Stimulated activated naive B cell treated with anti-CD40 and anti-IgM and Interleukin-4, amounts not matched to agents 10 μg/mL and 1 μg/mL and 100 μg/mL, for 72 hours (primary cell): Measurements from ENCODE around the gene RALGPS1.

ENCODE experiments used
- ATAC-seq, 2 donors: fragments of 150-1000 bp; cut with Tn5 transposase; replicated peaks; 2 replicates each; pipeline ENCODE4 v1.10.0; 2021; ENCODE audit warnings: moderate library complexity in 1 of 2
- DNase-seq: peaks from one replicate; pipeline ENCODE4 v3.0.0; 2021
- H3K27ac Mint-ChIP-seq: one replicate; pipeline ENCODE4 v1.8.0; 2022; ENCODE audit warnings: mild to moderate bottlenecking, mixed read lengths
- H3K27me3 Mint-ChIP-seq, 2 donors: one replicate each; pipeline ENCODE4 v1.8.0; 2022; ENCODE audit warnings: mixed read lengths in 2 of 2
- H3K36me3 Mint-ChIP-seq, 2 donors: one replicate each; pipeline ENCODE4 v1.8.0; 2022; ENCODE audit warnings: mixed read lengths in 2 of 2, mild to moderate bottlenecking in 1 of 2
- H3K4me1 Mint-ChIP-seq, 2 donors: one replicate each; pipeline ENCODE4 v1.8.0; 2022; ENCODE audit warnings: mixed read lengths in 2 of 2, mild to moderate bottlenecking in 1 of 2
- H3K4me3 Mint-ChIP-seq, 2 donors: one replicate each; pipeline ENCODE4 v1.8.0; 2022; ENCODE audit warnings: mild to moderate bottlenecking in 2 of 2, mixed read lengths in 2 of 2, moderate library complexity in 1 of 2
- H3K9me3 Mint-ChIP-seq, 2 donors: one replicate each; pipeline ENCODE4 v1.8.0; 2022; ENCODE audit warnings: mixed read lengths in 2 of 2, mild to moderate bottlenecking in 1 of 2

Gene RALGPS1

DNA sequence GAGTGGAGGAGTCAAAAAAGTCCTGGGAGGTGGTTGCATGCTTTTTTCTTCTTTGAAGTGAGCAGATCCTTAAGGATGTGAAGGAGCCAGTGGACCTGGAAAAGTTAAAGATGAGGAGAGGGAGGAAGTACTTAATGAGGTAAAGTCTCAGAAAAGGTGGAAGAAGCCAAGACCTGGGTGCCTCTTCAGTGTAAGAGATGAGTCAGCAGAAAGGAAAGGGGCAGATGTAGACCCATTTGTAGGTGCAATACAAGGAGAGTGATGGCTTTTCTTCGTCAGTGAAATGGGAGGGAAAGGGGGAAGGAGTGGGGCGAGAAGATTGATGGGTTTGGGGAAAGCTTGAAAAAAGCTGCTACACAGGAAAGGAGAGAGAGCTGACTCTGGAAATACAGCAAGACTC lies 124.9 kb downstream of the RALGPS1 start:
- H3K27ac Mint-ChIP-seq, result no peak overlapping the region
- ATAC-seq, result no peak
- H3K36me3 Mint-ChIP-seq, result peaks cover 3% of the 10 kb centered on the region in 2 donors
- DNase-seq, result no peak
- H3K27me3 Mint-ChIP-seq, result no peaks in the 10 kb centered on the region
- no peaks in the 10 kb centered on the region for H3K4me1 Mint-ChIP-seq
- H3K4me3 Mint-ChIP-seq, result no peak overlapping the region
- H3K9me3 Mint-ChIP-seq, result no peaks in the 10 kb centered on the region

DNA sequence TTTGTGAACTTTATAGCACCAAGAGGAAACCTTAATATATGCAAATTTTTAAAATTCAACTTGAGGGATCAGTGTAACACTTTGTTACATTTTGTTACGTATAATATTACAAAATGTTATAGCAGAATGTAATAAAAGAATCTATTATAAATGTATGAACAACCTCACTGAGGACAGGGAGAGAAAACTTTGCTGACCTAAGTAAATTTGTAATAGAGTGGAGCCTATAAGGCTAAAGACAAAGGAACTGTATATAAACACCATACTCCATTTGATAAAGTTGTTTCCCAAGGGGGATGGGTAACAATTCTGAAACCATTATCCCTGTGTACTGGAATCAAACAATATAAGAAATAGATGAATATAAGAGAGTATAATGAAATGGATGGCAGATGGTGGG lies 130.6 kb downstream of the RALGPS1 start:
- ATAC-seq (no peak), DNase-seq (no peak)
- Mint-ChIP-seq H3K27me3 (no peaks in the 10 kb centered on the region), H3K4me3 (no peak overlapping the region), H3K27ac (no peak overlapping the region), H3K4me1 (peaks cover 10 to 17% of the 10 kb centered on the region in 2 donors), H3K36me3 (no peaks in the 10 kb centered on the region), H3K9me3 (no peaks in the 10 kb centered on the region)

DNA sequence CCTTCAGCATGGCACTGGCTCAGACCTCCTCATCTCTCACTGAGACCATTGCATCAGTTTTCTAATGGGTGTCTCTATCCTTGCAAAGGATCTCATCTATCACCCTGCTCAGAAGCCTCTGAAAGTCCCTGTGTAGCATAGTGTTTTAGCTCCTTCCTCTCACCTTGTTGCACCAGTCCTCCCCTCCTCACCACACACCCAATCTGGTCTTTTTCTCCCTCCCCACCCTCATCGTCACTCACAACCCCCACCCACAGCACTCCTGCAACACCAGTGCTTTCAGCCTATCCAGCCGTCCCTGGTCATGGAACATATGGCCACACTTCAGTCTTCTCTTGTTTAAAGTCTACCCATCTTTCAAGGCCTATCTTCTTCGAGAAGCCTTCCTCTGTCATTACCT lies 133.4 kb downstream of the RALGPS1 start:
- DNase-seq, result no peak
- ATAC-seq, result no peak
- H3K4me3 Mint-ChIP-seq, result no peak overlapping the region
- peaks cover 10 to 17% of the 10 kb centered on the region in 2 donors for H3K4me1 Mint-ChIP-seq
- H3K36me3 Mint-ChIP-seq, result no peaks in the 10 kb centered on the region
- no peaks in the 10 kb centered on the region for H3K9me3 Mint-ChIP-seq
- no peak overlapping the region for H3K27ac Mint-ChIP-seq
- no peaks in the 10 kb centered on the region for H3K27me3 Mint-ChIP-seq

DNA sequence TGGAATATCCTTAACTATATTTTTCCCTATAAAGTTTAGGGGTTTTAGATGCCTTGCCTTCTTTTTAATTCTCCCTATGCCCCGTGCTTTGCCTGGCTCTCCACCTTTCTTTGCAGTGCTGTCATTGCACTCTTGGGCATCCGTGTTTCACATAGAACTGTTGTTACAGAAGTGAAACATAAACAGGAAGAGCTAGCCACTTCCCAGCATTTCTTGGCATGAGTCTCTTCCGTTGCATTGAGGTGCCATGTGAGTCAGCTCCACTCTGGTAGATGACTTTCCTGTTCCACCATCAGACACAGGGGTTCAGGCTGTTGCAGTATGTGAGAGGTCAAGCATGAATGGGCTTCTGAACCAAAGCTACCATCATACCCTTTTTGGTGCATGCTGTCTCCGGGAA lies 134.5 kb downstream of the RALGPS1 start:
- Mint-ChIP-seq H3K9me3 (no peaks in the 10 kb centered on the region), H3K4me3 (peak overlapping the region in 1 of 2 donors; percentile 9), H3K36me3 (no peaks in the 10 kb centered on the region), H3K4me1 (peaks cover 10 to 17% of the 10 kb centered on the region in 2 donors), H3K27ac (no peak overlapping the region), H3K27me3 (no peaks in the 10 kb centered on the region)
- ATAC-seq (peak; percentile 87 to 93), DNase-seq (peak; percentile 4)

DNA sequence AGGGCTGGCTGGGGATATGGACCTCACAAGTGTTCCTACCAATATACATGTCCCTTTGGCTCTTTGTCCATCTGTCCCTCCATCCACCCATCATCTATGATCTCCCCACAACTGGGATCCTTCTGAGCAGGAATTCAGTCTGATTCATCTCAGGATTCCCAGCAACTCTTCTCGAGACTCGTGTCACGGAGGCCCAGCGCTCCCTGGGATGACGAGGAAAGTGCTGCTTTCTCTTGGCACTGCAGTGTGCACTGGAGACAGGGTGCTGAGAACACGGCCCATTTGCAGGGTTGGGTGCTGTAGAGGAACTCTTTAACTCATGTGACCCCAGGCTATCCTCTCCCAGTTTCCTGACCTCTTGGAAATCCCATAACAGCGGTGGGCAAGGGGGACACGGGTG lies 135.0 kb downstream of the RALGPS1 start:
- H3K4me1 Mint-ChIP-seq, result peaks cover 10 to 17% of the 10 kb centered on the region in 2 donors
- no peaks in the 10 kb centered on the region for H3K36me3 Mint-ChIP-seq
- DNase-seq (no peak), ATAC-seq (no peak)
- H3K27me3 Mint-ChIP-seq, result no peaks in the 10 kb centered on the region
- H3K9me3 Mint-ChIP-seq, result no peaks in the 10 kb centered on the region
- H3K27ac Mint-ChIP-seq, result no peak overlapping the region
- no peak overlapping the region for H3K4me3 Mint-ChIP-seq

DNA sequence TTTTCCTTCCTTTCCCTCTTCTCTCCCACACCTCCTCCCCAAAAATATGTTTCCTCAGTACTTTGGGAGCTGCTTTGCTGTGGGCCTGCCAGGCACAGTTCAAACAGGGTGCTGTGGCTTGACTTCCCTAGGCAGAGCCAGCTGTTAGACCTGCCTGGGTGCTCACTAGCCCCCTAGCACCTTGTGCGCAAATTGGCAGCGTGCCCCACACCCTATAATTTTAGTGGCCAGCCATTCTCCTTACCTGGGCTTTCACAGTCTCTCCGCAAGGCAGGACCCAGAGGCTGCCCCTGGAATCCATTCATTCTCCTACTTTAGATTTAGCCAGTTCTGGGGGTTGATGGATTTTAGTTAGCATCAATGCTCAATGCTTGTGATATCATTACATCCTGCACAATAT lies 135.6 kb downstream of the RALGPS1 start:
- Mint-ChIP-seq H3K4me3 (no peak overlapping the region), H3K27ac (no peak overlapping the region)

DNA sequence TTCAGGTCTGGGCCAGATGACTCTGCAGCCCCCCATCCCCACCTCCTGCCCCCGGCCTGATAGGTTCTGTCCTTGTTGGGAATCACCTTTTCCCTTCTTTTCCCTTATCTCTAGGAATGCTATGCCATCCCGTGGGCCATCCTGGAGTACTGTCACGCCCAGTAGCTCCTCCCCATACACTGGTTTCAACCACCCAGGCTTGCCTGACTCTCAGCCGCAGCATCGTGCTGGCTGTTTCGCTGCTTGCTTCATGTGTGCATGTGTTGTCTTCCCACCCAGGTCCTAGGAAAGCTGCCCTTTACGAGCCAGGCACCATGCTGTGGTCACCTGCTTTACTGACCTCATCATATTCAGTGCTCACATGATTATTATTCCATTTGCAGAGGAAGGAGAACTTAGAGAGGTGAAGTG lies 136.0 kb downstream of the RALGPS1 start:
- DNase-seq (no peak), ATAC-seq (no peak)
- Mint-ChIP-seq H3K27ac (no peak overlapping the region), H3K27me3 (no peaks in the 10 kb centered on the region), H3K9me3 (no peaks in the 10 kb centered on the region), H3K4me1 (peaks cover 10 to 17% of the 10 kb centered on the region in 2 donors), H3K4me3 (no peak overlapping the region), H3K36me3 (no peaks in the 10 kb centered on the region)

More for the DNA sequence above, 135.6 kb downstream of the RALGPS1 start:
- DNase-seq (no peak), ATAC-seq (no peak)
- no peaks in the 10 kb centered on the region for H3K36me3 Mint-ChIP-seq
- H3K4me1 Mint-ChIP-seq, result peaks cover 10 to 17% of the 10 kb centered on the region in 2 donors
- H3K9me3 Mint-ChIP-seq, result no peaks in the 10 kb centered on the region
- no peaks in the 10 kb centered on the region for H3K27me3 Mint-ChIP-seq

DNA sequence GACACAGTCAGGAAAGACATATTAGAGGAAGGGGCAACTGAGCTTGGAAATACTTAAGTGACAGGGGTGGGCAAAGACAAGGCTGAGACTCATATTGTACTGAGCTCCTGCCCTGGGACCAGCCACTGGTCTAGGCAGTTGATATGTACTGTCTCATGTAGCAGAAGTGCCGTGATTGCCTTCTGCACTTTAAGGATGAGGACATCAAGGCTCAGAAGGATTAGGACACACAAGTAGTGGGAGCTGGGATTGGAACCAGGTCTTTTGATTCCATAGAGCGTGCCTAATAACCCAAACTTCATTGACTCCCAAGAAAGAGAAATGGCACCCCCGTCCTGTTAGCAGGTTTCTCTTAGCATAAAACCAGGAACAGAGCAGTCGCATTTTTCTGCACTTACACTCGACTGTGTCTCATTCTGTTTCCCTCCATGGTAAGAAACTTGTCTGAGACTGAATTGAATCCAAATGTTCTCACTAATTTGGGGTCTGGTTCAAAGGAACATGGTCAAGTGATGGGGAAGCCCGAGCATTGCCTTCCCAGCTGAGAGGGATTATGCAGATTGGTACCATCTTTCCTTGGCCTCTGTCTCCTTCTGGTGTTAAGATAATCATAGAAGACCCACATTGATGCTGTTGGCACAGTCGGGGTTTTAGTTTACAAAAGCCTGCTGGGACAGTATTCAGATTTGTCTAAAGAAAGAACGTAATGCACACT lies 137.5 kb downstream of the RALGPS1 start:
- Mint-ChIP-seq H3K27me3 (no peaks in the 10 kb centered on the region), H3K4me1 (peaks cover 10 to 17% of the 10 kb centered on the region in 2 donors), H3K27ac (no peak overlapping the region), H3K4me3 (no peak overlapping the region), H3K36me3 (peaks cover 0 to 1% of the 10 kb centered on the region in 2 donors), H3K9me3 (no peaks in the 10 kb centered on the region)
- ATAC-seq (no peak), DNase-seq (no peak)

DNA sequence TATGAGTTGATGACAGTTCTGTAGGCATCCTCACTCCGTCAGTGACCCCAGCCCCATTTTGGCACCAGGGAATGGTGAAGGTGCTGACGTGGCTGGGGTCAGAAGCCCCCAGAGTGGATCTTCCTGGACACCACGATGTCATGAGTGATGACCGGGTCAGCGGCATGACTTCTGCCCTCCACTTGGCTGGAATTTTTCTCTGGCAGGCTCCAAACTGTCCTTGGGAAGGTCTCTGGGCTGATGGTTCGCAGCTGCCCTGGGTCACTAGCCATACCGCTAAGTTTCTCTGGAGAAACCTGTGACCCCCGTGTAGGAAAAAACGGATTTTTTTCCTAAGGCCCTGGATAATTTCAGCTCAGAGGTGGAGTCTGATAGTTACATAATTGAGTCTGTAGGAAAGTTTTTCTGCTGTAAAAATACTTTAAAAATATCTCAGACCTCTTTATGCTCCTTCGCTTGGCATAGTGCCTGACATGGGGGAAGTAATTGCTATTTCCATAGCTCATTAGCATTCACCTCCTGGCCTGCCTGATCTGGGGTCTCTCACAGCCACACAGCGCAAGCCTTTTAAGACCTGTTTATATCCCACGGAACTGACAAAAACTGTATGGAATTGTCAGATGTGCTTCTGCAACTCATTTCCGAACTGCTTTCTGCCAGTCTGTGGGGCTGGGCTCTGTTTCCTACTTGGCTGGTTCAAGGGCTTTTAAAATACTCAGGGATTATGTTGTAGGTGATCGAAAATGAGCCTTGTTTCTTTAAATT lies 138.7 kb downstream of the RALGPS1 start:
- Mint-ChIP-seq H3K4me1 (peaks cover 13 to 16% of the 10 kb centered on the region in 2 donors), H3K4me3 (no peak overlapping the region), H3K36me3 (peaks cover 1 to 6% of the 10 kb centered on the region in 2 donors), H3K9me3 (no peaks in the 10 kb centered on the region), H3K27me3 (no peaks in the 10 kb centered on the region), H3K27ac (no peak overlapping the region)
- ATAC-seq (no peak), DNase-seq (no peak)

DNA sequence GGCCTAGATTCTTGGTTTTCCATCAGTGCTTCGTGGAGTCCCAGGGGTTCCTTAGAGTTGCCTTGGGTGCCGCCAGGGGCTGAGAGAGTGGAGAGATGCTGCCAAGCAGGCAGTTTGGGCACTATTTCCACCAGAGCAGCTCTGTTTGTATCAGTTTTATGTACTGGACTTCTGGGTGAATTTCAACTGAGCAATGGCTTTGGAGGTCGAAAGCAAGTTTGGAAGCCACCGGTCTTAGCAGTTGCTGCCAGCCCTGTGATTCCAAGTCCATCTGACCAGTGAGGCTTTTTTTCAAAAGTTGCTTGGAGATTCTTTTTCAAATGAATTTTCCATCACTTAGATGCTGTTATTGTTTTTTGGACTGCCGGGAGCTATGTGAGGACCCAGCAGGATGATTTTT lies 139.4 kb downstream of the RALGPS1 start:
- ATAC-seq, result no peak
- DNase-seq, result no peak
- Mint-ChIP-seq H3K4me3 (no peak overlapping the region), H3K4me1 (peaks cover 15 to 17% of the 10 kb centered on the region in 2 donors), H3K27me3 (no peaks in the 10 kb centered on the region), H3K36me3 (peaks cover 1 to 7% of the 10 kb centered on the region in 2 donors), H3K9me3 (no peaks in the 10 kb centered on the region), H3K27ac (no peak overlapping the region)

DNA sequence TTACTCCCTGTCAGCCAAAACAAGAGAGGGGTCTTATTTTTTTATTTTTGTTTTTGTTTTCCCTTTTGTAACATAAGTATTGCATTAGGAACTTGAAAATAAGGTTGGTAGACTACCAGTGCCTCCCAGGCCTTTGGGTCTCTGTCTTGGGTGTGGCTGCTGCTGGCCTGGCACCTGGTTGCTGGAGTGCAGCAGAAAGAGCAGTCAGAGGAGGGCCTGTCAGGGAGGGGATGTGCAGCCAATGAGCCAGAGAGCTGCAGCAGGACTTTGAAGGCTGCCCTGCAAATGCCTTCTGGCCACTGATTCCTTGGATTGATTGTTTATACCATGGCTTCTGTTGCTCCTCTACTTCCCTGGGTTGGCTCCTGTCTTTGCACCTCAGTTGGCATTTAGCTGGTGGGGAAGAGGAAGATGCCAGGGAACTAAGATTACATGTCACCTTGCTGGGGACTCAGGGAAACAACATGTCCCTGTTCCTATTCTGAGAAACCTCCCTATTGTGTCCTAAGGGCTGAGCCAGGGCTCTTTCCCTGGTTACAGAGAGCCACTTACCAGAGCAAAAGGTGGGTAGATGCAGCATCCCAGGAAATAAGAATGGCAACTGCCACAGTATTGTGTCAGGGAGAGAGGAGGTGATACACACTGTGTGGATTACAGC lies 141.3 kb downstream of the RALGPS1 start:
- H3K27me3 Mint-ChIP-seq, result no peaks in the 10 kb centered on the region
- H3K36me3 Mint-ChIP-seq, result peaks cover 3 to 7% of the 10 kb centered on the region in 2 donors
- no peak overlapping the region for H3K27ac Mint-ChIP-seq
- ATAC-seq, result no peak
- no peaks in the 10 kb centered on the region for H3K9me3 Mint-ChIP-seq
- no peak overlapping the region for H3K4me3 Mint-ChIP-seq
- H3K4me1 Mint-ChIP-seq, result peaks cover 30 to 32% of the 10 kb centered on the region in 2 donors
- DNase-seq, result no peak

DNA sequence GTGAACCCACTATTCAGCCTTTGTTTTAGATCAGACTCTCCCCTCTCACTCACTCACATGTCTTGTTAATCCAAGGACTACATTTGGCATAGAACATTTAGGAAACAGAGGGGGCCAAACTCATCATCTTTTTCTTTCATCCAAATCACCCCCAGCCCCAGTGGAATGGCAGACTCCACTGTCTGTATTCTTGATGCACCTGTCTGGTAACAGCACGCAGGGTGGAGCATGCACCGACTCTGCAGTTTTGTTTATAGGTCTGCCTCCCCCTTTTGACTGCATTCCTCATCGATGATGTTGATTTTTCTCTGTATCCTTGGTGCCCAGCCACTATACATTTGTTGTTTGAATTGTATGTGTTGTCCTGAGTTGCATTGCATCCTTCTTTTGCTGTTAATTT lies 141.9 kb downstream of the RALGPS1 start:
- DNase-seq (no peak), ATAC-seq (no peak)
- Mint-ChIP-seq H3K36me3 (peaks cover 3 to 8% of the 10 kb centered on the region in 2 donors), H3K9me3 (no peaks in the 10 kb centered on the region), H3K4me3 (no peak overlapping the region), H3K4me1 (peaks cover 30 to 34% of the 10 kb centered on the region in 2 donors), H3K27me3 (no peaks in the 10 kb centered on the region), H3K27ac (no peak overlapping the region)

DNA sequence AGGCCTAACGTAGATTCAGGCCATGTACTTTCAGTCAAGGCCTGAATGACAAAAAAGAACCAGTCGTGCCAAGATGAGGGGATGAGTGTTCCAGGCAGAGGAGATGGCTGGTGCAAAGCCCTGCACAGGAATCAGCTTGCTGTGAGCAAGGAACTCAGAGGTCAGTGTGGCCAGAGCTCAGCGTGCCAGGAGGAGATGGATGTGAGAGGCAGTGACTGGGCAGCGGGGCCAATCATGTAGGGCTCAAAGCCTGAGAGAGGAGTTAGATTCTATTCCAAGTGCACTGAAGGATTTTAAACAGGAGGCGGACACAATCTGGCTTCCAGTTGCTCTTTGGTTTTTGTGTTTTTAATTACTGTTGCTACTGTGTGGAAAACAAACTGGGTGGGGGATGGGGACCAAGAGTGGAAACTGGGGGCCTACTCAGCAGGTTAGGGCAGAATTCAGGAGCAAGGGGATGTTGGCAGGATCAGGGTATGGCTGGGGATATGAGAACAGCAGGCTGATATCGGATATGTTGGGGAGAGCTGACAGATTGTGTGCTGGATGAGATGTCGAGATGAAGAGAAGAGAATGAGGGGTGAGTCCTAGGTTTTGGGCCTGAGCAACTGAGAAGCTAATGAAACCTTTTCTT lies 143.5 kb downstream of the RALGPS1 start:
- DNase-seq (no peak), ATAC-seq (no peak)
- Mint-ChIP-seq H3K36me3 (peaks cover 3 to 11% of the 10 kb centered on the region in 2 donors), H3K4me1 (peaks cover 30 to 34% of the 10 kb centered on the region in 2 donors), H3K4me3 (no peak overlapping the region), H3K9me3 (no peaks in the 10 kb centered on the region), H3K27me3 (no peaks in the 10 kb centered on the region), H3K27ac (peak overlapping the region; percentile 10)

DNA sequence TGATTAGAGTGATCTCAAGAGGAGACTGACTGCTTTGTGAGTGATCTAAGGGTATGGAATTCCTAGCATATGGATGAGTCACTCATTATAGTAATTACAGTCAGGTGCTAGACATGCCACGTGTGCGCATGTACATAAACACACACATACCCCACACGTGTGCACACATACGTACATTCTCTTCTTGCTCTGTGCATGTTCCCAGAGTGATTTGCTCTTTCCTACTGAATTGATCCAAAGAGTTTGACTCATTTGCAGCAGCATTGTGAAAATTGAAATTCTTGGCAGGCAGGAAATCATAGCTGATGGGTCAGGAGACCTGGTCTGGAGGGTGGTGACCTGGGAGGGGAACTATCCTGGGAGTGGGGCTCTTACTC lies 144.1 kb downstream of the RALGPS1 start:
- no peak for ATAC-seq
- Mint-ChIP-seq H3K27ac (peak overlapping the region; percentile 7), H3K27me3 (no peaks in the 10 kb centered on the region), H3K36me3 (peaks cover 3 to 11% of the 10 kb centered on the region in 2 donors), H3K9me3 (no peaks in the 10 kb centered on the region), H3K4me3 (no peak overlapping the region), H3K4me1 (peaks cover 30 to 34% of the 10 kb centered on the region in 2 donors)
- DNase-seq, result no peak
